GM12872 (cell line): ENCODE data around the gene ACADVL.
A peak's percentile ranks its signal among the peaks of the same experiment; 100 is the strongest.

Source experiments
- TF ChIP-seq, protein P1 (sequence below): IDR thresholded peaks from 3 replicates; pipeline ENCODE4 v1.5.1; 2011; ENCODE audit warnings: low read depth, mild to moderate bottlenecking, low read length, moderate library complexity; ENCODE audit not compliant: insufficient read depth

The ACADVL gene

DNA sequence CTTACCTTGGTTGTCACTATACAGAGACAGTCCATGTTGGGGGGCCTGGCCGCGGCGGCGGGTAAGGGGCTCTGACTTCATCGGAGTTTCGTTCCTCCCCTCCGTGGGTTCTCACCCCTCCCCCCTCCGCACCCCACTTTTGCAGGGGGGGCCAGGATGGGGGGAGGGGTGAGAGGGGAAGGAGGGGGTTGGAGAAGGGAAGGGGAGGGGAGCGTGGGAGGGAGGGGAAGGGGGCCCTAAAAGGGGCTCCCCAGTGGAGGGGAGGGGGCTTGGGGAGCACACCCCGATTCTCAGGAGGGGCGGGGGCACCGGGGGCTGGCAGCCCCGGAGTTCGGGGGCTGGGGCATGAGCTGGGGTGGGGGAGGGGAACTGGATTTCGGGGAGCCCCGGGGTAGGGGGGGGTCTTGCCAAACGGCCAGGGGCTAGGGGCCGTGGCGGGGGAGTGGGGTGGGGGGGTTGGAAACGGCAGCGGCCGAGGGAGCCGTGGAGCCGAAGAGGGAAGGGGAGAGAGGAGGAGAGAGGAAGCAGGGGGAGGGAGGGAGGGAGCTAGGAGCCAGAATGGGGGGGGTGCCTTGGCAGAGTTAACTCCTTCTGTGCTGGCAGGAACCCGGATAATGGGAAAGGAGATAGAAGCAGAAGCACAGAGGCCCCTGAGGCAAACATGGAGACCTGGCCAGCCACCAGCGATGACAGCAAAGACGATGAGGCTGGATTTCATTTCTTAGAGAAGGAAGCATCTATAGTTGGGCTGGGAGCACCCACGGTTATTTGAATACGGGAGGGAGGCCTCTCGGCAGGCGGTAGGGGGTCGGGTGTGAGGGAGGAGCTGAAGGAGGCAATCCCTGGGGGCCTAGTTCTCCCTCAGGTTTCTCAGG is 2.4 kb upstream of the ACADVL start:
- TF ChIP-seq, protein P1, sequence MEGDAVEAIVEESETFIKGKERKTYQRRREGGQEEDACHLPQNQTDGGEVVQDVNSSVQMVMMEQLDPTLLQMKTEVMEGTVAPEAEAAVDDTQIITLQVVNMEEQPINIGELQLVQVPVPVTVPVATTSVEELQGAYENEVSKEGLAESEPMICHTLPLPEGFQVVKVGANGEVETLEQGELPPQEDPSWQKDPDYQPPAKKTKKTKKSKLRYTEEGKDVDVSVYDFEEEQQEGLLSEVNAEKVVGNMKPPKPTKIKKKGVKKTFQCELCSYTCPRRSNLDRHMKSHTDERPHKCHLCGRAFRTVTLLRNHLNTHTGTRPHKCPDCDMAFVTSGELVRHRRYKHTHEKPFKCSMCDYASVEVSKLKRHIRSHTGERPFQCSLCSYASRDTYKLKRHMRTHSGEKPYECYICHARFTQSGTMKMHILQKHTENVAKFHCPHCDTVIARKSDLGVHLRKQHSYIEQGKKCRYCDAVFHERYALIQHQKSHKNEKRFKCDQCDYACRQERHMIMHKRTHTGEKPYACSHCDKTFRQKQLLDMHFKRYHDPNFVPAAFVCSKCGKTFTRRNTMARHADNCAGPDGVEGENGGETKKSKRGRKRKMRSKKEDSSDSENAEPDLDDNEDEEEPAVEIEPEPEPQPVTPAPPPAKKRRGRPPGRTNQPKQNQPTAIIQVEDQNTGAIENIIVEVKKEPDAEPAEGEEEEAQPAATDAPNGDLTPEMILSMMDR, result no peak

DNA sequence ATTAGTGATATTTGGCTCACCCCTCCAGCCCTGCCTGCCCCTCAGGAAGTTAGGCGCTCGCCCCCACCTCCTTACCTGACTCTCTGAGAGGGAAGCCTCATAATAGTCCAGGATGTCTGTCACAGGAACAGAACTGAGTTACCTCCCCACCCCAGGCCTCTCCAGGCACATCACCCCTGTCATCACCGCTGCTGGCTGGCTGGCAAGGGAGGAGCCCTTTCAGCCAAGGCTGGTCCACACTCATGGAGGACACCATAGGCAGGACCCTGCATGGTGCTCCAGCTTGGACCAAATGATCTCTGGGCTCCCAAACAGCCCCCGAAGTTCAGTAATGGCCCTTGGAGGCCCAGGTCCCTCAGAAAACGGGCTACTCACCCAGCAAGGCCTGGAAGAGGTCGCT is 1.6 kb upstream of the ACADVL start:
- TF ChIP-seq, protein P1, result no peak

DNA sequence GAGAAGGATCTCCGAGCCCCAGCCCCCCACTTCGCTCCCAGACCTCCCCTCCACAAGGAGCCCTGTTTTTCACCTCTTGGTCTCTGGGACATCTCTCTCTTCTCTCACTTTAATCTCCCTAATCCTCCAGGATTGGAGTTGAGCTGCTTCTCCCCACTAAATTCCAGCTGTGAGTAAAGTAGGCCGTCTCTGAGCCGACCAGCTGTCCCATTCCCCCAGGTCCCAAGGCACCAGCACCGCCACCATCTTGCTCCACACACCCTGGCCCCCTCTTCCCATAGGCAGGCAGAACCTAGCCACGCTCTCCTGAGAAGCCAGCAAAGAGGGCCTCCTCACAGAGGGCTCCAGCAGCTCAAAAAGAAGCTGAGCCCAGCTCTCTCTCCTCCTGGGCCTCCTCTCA is 980 bp upstream of the ACADVL start:
- TF ChIP-seq, protein P1, result no peak

DNA sequence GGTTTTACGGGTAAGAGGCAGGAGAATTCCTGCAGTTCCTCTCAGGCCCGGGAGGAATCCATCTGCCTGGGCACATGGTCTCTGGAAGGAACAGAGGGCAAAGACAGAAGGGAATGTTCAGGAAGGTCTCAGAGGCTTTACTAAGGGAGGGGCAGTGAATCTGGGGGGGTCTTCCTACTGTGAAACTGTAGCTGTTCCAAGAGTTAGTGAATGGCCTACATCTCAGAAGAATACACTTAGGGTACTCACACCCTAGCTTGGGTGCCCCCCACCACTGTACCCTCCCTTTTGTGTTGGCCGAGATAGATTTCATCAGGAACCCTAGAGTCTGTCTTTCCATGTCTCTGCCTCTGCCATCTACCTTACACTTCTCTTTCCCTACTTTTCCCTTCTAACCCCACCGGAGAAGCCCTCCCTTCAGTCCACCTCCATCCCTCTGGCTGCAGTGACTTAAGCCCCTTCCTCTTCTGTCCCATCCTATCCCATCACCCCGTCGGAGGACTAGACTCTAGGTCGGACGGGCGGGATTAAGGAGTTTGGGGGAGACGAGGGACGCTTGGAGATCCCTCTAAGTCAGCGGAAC is 418 bp upstream of the ACADVL start:
- TF ChIP-seq, protein P1, result no peak

DNA sequence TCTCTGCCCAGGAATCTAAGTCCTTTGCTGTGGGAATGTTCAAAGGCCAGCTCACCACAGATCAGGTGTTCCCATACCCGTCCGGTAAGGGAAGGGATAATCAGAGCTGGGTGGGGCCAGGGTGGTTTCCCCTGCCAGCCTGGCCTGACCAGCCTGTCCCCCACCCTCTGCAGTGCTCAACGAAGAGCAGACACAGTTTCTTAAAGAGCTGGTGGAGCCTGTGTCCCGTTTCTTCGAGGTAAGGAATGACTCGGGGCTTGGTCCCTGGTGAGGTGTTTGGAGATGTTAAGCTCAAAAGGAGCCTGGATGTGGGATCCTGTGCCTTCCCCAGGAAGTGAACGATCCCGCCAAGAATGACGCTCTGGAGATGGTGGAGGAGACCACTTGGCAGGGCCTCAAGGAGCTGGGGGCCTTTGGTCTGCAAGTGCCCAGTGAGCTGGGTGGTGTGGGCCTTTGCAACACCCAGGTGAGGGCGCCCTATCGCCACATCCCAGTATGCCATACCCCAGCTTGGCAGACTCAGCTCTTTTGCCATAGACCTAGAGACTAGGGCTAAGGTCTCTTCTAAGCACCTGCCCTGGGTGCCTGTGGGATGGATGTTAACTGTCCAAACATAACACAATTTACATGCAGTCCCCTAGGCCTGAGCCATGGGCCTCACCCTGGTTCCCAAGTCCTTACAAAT is 997 bp downstream of the ACADVL start:
- TF ChIP-seq, protein P1, result peak; percentile 70

DNA sequence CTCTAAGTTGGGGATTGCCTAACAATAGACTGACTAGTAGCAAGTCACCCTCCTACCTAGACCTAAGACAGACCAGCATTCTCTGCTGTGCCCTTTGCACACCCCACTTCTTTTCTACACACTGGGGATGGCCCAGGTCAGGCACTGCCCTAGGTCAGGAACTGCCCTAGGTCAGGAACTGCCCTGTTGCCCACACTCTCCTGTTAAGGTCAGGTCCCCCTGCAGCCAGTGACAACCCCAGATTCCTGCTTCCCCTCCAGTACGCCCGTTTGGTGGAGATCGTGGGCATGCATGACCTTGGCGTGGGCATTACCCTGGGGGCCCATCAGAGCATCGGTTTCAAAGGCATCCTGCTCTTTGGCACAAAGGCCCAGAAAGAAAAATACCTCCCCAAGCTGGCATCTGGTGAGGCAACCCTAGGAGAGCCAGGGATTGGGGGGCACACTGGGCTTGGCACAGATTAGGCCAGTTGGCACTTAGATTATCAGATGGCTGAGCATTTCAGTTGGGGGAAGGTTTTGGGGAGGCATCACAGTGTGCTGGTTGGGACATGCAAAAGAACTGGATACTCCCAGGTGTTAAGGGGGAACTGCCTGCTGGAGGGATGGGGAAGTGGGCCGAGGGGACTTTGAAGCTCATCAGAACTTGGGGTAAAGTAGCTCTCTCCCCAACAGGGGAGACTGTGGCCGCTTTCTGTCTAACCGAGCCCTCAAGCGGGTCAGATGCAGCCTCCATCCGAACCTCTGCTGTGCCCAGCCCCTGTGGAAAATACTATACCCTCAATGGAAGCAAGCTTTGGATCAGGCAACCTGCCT is 1.7 kb downstream of the ACADVL start:
- TF ChIP-seq, protein P1, result no peak
